Gastroesophageal sphincter (tissue), 4 donors: ENCODE measurements around the gene SLC44A1. TPM values are rescaled to one million over a fixed set of nuclear protein-coding genes. Genes with fewer than 3 reads are reported as not detected.

Source experiments
- ATAC-seq: fragments of 150-250 bp; one replicate; pipeline ENCODE4 v1.9.1; 2016; ENCODE audit warnings: mild to moderate bottlenecking, moderate library complexity
- H3K27ac ChIP-seq, 4 donors: fragments of 200-600 bp; sonication (generic) in 3 of 4; 1 replicate in 3 of 4; 2 replicates in 1 of 4; pipeline ENCODE4 v1.5.1; 2016 to 2019
- H3K27me3 ChIP-seq: fragments of 200-600 bp; sonication (generic); one replicate; pipeline ENCODE4 v1.5.1; 2019
- H3K36me3 ChIP-seq, 2 donors: fragments of 200-600 bp; sonication (generic); one replicate each; pipeline ENCODE4 v1.5.1; 2019; ENCODE audit warnings: control low read depth in 1 of 2
- H3K4me1 ChIP-seq, 3 donors: fragments of 200-600 bp; sonication (generic); 1 replicate in 2 of 3; 2 replicates in 1 of 3; pipeline ENCODE4 v1.5.1; 2016 to 2019; ENCODE audit warnings: control low read depth in 2 of 3
- H3K4me3 ChIP-seq, 2 donors: fragments of 200-600 bp; sonication (generic); one replicate each; pipeline ENCODE4 v1.5.1; 2019; ENCODE audit warnings: mild to moderate bottlenecking in 1 of 2, moderate library complexity in 1 of 2
- H3K9me3 ChIP-seq, 3 donors: fragments of 200-600 bp; sonication (generic); one replicate each; pipeline ENCODE4 v1.5.1; 2017 to 2019; ENCODE audit warnings: control low read depth in 2 of 3
- EP300 ChIP-seq: sonication (generic); formaldehyde crosslinking; IDR thresholded peaks from one replicate; pipeline ENCODE4 v1.6.1; 2017; ENCODE audit warnings: antibody characterized with exemption, mild to moderate bottlenecking
- POLR2A ChIP-seq, 2 donors: fragments of 450-650 bp; IDR thresholded peaks; one replicate each; pipeline ENCODE4 v1.6.1; 2017; ENCODE audit warnings: antibody characterized with exemption in 2 of 2, mild to moderate bottlenecking in 2 of 2, moderate library complexity in 1 of 2
- POLR2AphosphoS5 ChIP-seq: sonication (generic); formaldehyde crosslinking; IDR thresholded peaks from one replicate; pipeline ENCODE4 v1.6.1; 2017; ENCODE audit warnings: antibody characterized with exemption
- WGBS, 2 donors: methylation state at CpG; one replicate each; pipeline ENCODE4 v1.1.5; 2018; ENCODE audit warnings: low coverage in 1 of 2; 5-methylcytosine and 5-hydroxymethylcytosine counted together
- total RNA-seq, 4 donors: library from RNA; depleted of rRNA; stranded (reverse); fragments of >200 nt; gene quantifications; one replicate each; pipeline ENCODE4 v1.1.0, GENCODE V29; 2016
- TF ChIP-seq, protein P1 (sequence below), 4 experiments: fragments of 200-600 bp in 2 of 4; fragments of 450-650 bp in 2 of 4; sonication (generic) in 1 of 4; IDR thresholded peaks; one replicate each; pipeline ENCODE4 v1.5.1; 2017 to 2019; ENCODE audit warnings: antibody characterized with exemption in 4 of 4, mild to moderate bottlenecking in 2 of 4, moderate library complexity in 2 of 4

Gene SLC44A1
- total RNA-seq, 4 donors from 2014 or later: 27.9 to 49.1 (median 30.6) TPM

DNA sequence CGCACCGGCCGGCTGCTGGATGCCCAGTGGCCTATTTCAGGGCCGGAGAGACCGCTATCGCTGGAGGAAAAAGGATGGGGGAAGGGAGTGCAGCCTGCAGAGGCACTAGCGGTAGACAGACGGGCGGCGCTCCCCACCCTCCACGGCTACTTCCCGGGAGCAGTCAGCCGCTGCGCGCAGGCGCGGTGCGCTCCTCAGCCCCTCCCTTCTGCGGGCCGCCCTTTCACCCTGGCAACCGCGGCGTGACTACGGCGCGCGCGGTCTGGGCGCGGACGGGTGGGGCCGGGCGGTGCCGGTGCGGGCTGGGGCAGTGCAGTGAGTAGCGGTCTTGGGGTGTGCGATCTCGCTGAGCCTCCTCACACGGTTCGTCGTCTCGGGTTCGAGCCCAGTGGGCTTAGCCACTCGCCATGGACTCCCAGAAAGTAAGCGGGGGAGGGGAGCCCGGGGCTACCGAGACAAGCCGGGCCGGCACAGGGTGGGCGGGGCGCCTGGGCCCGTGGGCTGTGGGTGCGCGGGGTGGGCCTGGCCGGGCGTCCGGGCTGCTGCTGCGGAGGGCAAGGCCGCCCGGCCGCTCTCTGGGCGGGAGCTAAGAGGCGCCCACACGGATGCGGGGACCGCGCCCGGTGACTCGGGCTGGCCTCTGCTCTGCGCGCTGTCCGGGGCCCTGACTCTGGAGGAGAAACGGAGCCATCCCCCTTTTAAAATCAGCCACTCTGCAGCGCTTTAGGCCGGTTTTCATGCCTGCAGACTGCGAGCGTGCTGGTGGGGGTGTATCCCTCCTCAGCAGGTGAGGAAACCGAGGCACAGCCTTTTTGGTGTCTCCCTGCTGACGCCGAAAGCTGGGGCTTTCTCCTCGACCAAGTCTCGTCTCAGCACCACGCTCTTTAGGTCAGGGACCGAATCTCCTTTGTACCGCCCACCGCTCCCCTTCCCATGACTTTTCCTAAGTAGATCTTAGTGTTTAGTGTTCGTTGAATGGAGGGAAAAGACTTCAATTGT is 203.7 kb downstream of the SLC44A1 start, which contains the start of gene FSD1L:
Gene FSD1L (plus strand): TSS at position 221 of the 999 bp plus-strand sequence. CDS start 187 bp downstream, at position 408.
- Histone ChIP-seq H3K4me3 (peak within 1 kb of the TSS; percentile 74 to 97), H3K4me1 (peaks cover 0 to 41% (median 0%) of the 10 kb centered on the region in 3 donors), H3K27ac (peak within 1 kb of the TSS; percentile 22 to 85 (median 84)), H3K9me3 (no peaks in the 10 kb centered on the region), H3K36me3 (no peaks in the 10 kb centered on the region), H3K27me3 (no peaks in the 10 kb centered on the region)
- TF ChIP-seq EP300: no peak
- peak; percentile 38 for TF ChIP-seq POLR2AphosphoS5
- TF ChIP-seq, protein P1, sequence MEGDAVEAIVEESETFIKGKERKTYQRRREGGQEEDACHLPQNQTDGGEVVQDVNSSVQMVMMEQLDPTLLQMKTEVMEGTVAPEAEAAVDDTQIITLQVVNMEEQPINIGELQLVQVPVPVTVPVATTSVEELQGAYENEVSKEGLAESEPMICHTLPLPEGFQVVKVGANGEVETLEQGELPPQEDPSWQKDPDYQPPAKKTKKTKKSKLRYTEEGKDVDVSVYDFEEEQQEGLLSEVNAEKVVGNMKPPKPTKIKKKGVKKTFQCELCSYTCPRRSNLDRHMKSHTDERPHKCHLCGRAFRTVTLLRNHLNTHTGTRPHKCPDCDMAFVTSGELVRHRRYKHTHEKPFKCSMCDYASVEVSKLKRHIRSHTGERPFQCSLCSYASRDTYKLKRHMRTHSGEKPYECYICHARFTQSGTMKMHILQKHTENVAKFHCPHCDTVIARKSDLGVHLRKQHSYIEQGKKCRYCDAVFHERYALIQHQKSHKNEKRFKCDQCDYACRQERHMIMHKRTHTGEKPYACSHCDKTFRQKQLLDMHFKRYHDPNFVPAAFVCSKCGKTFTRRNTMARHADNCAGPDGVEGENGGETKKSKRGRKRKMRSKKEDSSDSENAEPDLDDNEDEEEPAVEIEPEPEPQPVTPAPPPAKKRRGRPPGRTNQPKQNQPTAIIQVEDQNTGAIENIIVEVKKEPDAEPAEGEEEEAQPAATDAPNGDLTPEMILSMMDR (IDR thresholded peaks at IDR 0.05): peak in 2 of 4 experiments; percentile 20 to 54
- TF ChIP-seq POLR2A (IDR thresholded peaks at IDR 0.05): peak; percentile 26 to 27
- peak; percentile 99 for ATAC-seq
- 0 to 2% methylated on average over 6 to 9 of the region's 87 CpGs for WGBS, 2 donors

DNA sequence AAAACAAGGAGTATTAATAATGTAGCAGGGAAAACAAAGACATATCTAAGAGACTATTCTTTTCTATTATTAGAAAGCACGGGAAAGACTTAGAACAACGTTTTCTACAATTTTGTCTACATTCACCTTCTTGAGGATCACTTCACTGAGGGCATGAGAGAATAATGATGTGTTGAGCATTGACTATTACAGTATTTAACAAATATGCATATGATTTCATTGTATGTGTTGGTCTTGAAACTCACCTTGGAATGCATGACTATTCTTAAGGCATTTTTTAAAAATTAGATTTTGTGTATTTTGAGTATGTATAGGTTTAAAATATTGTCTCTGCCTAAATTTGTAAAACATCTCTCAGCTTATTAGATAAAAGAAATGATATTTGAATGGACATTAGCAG is 204.6 kb downstream of the SLC44A1 start:
- Histone ChIP-seq H3K4me3 (peak overlapping the region in 1 of 2 donors; percentile 97), H3K4me1 (peaks cover 0 to 41% (median 0%) of the 10 kb centered on the region in 3 donors), H3K27me3 (no peaks in the 10 kb centered on the region), H3K27ac (no peak overlapping the region), H3K9me3 (no peaks in the 10 kb centered on the region), H3K36me3 (no peaks in the 10 kb centered on the region)
- 15% methylated on average over 2 of the region's 2 CpGs for WGBS, 2 donors
- no peak for ATAC-seq
- TF ChIP-seq, protein P1 (IDR thresholded peaks at IDR 0.05): no peak
- TF ChIP-seq EP300 (no peak), POLR2A (IDR thresholded peaks at IDR 0.05) (no peak), POLR2AphosphoS5 (no peak)

DNA sequence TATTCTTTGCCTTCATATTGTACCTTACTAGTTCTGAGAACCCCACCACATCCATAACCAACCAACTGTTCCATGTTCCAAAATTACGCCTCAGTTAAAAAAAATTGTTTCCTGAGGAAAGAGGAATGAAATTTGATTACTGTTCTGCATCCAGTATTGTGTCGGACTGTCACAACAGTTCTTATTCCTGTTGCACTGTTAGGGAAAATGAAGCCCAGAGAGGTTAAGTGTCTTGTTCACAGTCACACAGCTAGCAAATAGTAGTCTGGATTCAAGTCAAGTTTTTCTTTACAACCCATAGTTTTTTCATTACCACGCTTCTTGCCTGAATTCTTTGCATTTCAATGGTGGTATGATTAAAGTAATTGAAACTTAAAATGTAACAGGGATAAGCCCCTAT is 207.7 kb downstream of the SLC44A1 start:
- no peak overlapping the region for H3K27ac ChIP-seq
- no peak for ATAC-seq
- no peaks in the 10 kb centered on the region for H3K9me3 ChIP-seq

DNA sequence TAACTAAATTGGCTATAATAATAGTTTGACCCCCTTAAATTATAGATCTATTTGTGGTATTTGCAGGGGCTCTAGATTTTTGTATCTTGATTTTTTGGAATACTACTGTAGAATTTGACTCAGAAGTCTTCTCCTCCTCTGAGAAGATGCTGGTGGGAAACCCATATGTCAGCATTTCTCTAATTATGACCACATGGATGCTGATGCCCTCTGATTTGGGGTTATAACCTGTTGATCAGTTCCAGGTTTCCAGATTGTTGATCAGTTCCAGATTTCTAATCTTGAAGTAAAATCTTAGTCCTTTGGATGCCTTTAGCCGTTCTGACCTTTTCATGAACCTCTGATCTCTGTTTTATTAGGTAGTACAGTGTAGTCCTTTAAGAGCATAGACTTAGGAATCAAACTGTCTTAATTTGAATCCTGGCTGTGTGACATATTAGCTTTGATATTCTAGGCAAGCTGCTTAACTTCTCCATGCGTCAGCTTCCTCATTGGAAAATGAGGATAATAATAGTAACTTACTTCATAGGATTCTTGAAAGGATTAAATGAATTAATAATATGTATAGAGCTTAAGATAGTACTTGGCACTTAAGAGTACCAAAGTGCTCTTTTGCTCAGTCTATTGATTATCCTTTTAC is 211.5 kb downstream of the SLC44A1 start:
- Histone ChIP-seq H3K4me1 (peaks cover 0 to 39% (median 0%) of the 10 kb centered on the region in 3 donors), H3K4me3 (no peak overlapping the region), H3K27me3 (no peaks in the 10 kb centered on the region), H3K36me3 (no peaks in the 10 kb centered on the region), H3K9me3 (no peaks in the 10 kb centered on the region), H3K27ac (no peak overlapping the region)
- WGBS, 2 donors: 69 to 79% methylated on average over 2 of the region's 2 CpGs
- no peak for ATAC-seq
- no peak for TF ChIP-seq POLR2A (IDR thresholded peaks at IDR 0.05)
- TF ChIP-seq, protein P1 (IDR thresholded peaks at IDR 0.05): no peak
- TF ChIP-seq EP300: no peak
- no peak for TF ChIP-seq POLR2AphosphoS5

More for the DNA sequence above, 207.7 kb downstream of the SLC44A1 start:
- no peaks in the 10 kb centered on the region for H3K36me3 ChIP-seq
- TF ChIP-seq, protein P1 (IDR thresholded peaks at IDR 0.05): no peak
- TF ChIP-seq EP300 (no peak), POLR2A (IDR thresholded peaks at IDR 0.05) (no peak)
- no peak overlapping the region for H3K4me3 ChIP-seq
- H3K27me3 ChIP-seq: no peaks in the 10 kb centered on the region
- H3K4me1 ChIP-seq: peaks cover 0 to 40% (median 0%) of the 10 kb centered on the region in 3 donors
- 85 to 100% methylated on average over 2 to 3 of the region's 3 CpGs for WGBS, 2 donors
